ENCODE data around the gene DYNC1LI1.

DYNC1LI1 gene

DNA sequence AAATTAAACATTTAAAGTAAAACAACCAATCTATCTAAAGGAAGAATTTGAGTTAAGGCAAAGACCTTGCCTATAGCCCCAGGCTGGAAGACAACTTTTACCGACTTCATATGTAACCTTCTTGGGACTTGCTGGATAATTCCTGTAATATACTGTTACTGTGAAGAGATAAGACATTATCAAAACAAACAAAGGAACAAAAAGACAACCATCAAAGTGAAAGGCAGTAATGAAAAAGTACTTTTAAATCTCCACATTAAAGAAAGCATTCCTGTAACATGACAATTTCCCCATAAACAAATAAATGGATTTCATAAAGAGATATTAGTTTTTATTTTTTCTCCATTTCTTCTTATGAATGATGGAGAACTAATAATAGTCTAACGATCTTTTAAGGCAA, 70.4 kb downstream of the DYNC1LI1 start:
- DNase-seq (ENCODE audit: low read depth): no peak
- no peak overlapping the region for H3K4me3 ChIP-seq (ENCODE audit: control insufficient read depth, low read depth, low read length)
- TF ChIP-seq, protein P1, sequence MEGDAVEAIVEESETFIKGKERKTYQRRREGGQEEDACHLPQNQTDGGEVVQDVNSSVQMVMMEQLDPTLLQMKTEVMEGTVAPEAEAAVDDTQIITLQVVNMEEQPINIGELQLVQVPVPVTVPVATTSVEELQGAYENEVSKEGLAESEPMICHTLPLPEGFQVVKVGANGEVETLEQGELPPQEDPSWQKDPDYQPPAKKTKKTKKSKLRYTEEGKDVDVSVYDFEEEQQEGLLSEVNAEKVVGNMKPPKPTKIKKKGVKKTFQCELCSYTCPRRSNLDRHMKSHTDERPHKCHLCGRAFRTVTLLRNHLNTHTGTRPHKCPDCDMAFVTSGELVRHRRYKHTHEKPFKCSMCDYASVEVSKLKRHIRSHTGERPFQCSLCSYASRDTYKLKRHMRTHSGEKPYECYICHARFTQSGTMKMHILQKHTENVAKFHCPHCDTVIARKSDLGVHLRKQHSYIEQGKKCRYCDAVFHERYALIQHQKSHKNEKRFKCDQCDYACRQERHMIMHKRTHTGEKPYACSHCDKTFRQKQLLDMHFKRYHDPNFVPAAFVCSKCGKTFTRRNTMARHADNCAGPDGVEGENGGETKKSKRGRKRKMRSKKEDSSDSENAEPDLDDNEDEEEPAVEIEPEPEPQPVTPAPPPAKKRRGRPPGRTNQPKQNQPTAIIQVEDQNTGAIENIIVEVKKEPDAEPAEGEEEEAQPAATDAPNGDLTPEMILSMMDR (IDR thresholded peaks at IDR 0.05; ENCODE audit: control insufficient read depth, insufficient read depth, low read depth, low read length, missing control alignments): no peak

DNA sequence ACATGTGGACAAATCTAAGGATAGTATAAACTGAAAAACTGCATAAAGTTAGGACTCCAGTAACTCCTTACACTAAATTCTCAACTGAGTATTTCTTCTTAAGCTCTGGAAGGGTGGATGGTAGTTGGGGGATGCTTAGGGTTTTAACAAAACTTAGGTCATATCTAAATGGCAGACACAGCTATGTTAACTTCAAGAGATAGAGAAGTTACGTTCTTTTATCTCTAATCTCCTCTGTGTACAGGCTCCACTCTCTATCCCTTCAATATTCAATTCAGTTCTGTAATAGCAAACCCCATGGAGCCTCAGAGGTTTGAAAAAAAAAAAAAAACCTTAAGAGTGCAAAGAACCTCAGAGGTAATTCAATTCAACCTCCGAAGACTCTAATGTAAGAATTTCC, 71.1 kb downstream of the DYNC1LI1 start:
- H3K4me3 ChIP-seq (ENCODE audit: control insufficient read depth, low read depth, low read length): no peak overlapping the region
- TF ChIP-seq, protein P1 (IDR thresholded peaks at IDR 0.05; ENCODE audit: control insufficient read depth, insufficient read depth, low read depth, low read length, missing control alignments): no peak
- DNase-seq (ENCODE audit: low read depth): no peak

DNA sequence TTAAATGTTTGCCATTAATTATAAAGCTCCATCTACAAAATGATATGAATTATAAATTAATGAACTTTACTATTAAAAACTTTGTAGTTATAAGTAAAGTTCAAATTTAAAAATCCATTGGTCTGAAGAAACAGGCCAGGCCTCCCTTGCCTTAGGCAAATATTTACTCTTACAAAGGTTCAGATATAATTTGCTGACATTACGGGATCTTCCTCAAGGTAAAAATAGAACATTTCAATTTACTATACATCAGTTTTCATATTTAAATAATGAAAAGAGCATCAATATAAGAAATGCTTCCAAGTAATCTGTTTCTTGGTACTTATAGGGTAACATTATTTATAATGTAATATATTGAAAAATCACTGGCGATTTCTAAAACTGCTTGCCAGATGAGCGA, 71.7 kb downstream of the DYNC1LI1 start:
- no peak for DNase-seq (ENCODE audit: low read depth)
- no peak overlapping the region for H3K4me3 ChIP-seq (ENCODE audit: control insufficient read depth, low read depth, low read length)
- TF ChIP-seq, protein P1 (IDR thresholded peaks at IDR 0.05; ENCODE audit: control insufficient read depth, insufficient read depth, low read depth, low read length, missing control alignments): no peak

DNA sequence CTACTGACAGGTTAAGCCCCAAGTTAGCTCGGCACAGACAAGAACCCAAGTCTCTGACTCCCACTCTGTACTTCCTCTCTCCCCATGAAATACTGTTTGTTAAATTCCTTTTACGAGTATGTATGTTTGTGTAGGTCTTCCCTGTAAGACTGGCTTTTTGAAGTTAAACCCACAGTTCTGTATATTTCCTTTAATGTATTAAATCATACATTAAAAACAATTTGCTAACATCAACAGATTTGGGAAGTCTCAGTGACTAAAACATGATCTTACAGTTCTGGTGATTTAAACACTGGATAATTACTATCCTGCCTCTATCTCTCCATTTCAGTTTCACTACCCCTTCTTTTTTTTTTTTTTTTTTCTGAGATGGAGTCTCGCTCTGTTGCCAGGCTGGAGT, 72.4 kb downstream of the DYNC1LI1 start:
- no peak for DNase-seq (ENCODE audit: low read depth)
- H3K4me3 ChIP-seq (ENCODE audit: control insufficient read depth, low read depth, low read length): no peak overlapping the region
- TF ChIP-seq, protein P1 (IDR thresholded peaks at IDR 0.05; ENCODE audit: control insufficient read depth, insufficient read depth, low read depth, low read length, missing control alignments): no peak

DNA sequence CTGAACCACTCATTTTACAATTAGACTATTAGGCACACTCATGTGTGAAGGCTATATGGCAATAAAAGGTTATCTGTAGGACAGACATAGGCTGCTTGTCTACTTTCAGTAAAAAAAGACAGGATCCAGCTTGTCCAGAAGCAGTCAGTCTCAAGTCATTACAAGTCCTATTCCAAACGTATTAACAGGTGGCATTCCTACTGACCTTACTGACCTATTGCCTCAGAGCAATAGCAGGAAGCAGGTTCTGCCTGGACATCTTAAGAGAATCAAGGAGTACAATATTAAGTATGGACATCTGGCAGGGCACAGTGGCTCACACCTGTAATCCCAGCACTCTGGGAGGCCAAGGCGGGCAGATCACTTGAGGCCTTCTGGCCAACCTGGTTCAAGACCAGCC, 75.0 kb downstream of the DYNC1LI1 start:
- no peak overlapping the region for H3K4me3 ChIP-seq (ENCODE audit: control insufficient read depth, low read depth, low read length)
- no peak for DNase-seq (ENCODE audit: low read depth)
- TF ChIP-seq, protein P1 (IDR thresholded peaks at IDR 0.05; ENCODE audit: control insufficient read depth, insufficient read depth, low read depth, low read length, missing control alignments): no peak

DNA sequence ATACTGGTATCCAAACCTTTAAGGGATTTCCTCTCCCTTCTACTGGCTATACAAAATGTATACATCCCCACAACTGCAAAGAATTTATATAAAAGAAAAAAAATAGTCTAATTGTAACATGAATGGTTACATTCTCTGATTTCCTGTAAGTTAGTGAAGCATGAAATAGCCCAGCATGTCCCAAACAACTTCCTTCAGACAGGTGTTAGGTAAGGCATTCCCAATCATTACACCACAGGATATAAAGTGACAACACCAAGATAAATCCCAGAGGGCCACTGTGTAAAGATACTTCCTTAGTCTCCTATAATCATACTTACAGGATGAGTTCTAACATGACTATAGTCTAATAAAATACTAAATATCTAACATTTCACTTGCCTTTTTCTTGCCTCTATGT, 75.6 kb downstream of the DYNC1LI1 start:
- TF ChIP-seq, protein P1 (IDR thresholded peaks at IDR 0.05; ENCODE audit: control insufficient read depth, insufficient read depth, low read depth, low read length, missing control alignments): no peak
- no peak for DNase-seq (ENCODE audit: low read depth)
- H3K4me3 ChIP-seq (ENCODE audit: control insufficient read depth, low read depth, low read length): no peak overlapping the region

All from AG09309 (cell line).